Measurements from ENCODE around the gene FNDC8.
A peak's percentile ranks its signal among the peaks of the same experiment; 100 is the strongest.
"Not testable (repeated sequence)": the region's sequence is repeated elsewhere in the genome, so short reads cannot be mapped to it uniquely, and the experiment has no call there.

The FNDC8 gene

GRCh38 chr17:35146214-35146833 is 24.9 kb downstream of the FNDC8 start:
- DNase-seq: no peak

GRCh38 chr17:35147375-35147905 is 26.0 kb downstream of the FNDC8 start, which contains the start of gene UNC45B:
Gene UNC45B, plus strand, starts transcription at chr17:35147817. Its CDS starts 447 bp downstream, at chr17:35148264.
- DNase-seq: no peak

GRCh38 chr17:35148144-35148543 is 26.7 kb downstream of the FNDC8 start:
- no peak for DNase-seq

GRCh38 chr17:35149941-35150340 is 28.5 kb downstream of the FNDC8 start:
- DNase-seq: no peak

GRCh38 chr17:35151080-35151479 is 29.7 kb downstream of the FNDC8 start:
- not testable (repeated sequence) for DNase-seq

- DNase-seq: no peak
Measured at GRCh38 chr17:35152421-35153140, 31.2 kb downstream of the FNDC8 start.

- no peak for DNase-seq
Measured at GRCh38 chr17:35154196-35155165, 33.1 kb downstream of the FNDC8 start.

- no peak for DNase-seq
Measured at GRCh38 chr17:35155246-35155645, 33.8 kb downstream of the FNDC8 start.

GRCh38 chr17:35159940-35160339 is 38.5 kb downstream of the FNDC8 start:
- DNase-seq: no peak

- peak; percentile 68 for DNase-seq
Measured at GRCh38 chr17:35160354-35161201, 39.2 kb downstream of the FNDC8 start.

- no peak for DNase-seq
Measured at GRCh38 chr17:35161281-35161761, 39.9 kb downstream of the FNDC8 start.

GRCh38 chr17:35162755-35163154 is 41.3 kb downstream of the FNDC8 start:
- no peak for DNase-seq

- no peak for DNase-seq
Measured at GRCh38 chr17:35163886-35164285, 42.5 kb downstream of the FNDC8 start.

- no peak for DNase-seq
Measured at GRCh38 chr17:35164716-35165115, 43.3 kb downstream of the FNDC8 start.

GRCh38 chr17:35166526-35166925 is 45.1 kb downstream of the FNDC8 start:
- DNase-seq: no peak

GRCh38 chr17:35167046-35167445 is 45.6 kb downstream of the FNDC8 start:
- DNase-seq: no peak

- DNase-seq: no peak
Measured at GRCh38 chr17:35167666-35168065, 46.3 kb downstream of the FNDC8 start.

- no peak for DNase-seq
Measured at GRCh38 chr17:35169835-35170363, 48.5 kb downstream of the FNDC8 start.

GRCh38 chr17:35170968-35171771 is 49.8 kb downstream of the FNDC8 start:
- peak; percentile 47 for DNase-seq

GRCh38 chr17:35171834-35172233 is 50.4 kb downstream of the FNDC8 start:
- DNase-seq: no peak

- not testable (repeated sequence) for DNase-seq
Measured at GRCh38 chr17:35172321-35172720, 50.9 kb downstream of the FNDC8 start.

Data from activated T-cell treated with anti-CD3 and anti-CD28 coated beads, Interleukin-2, amount 50 U/mL, for 1 hour (primary cell).